Karpas-422 (cell line): Measurements from ENCODE around the gene PTCH1. TPM values are rescaled to one million over a fixed set of nuclear protein-coding genes. Genes with fewer than 3 reads are reported as not detected.

Experiments used
- DNase-seq: peaks from one replicate; pipeline ENCODE4 v3.0.0-alpha.2; 2015
- H2AFZ ChIP-seq: fragments of 200-600 bp; sonication (generic); 2 replicates; pipeline ENCODE4 v1.6.1; 2014; ENCODE audit warnings: antibody characterized with exemption, low read length, mixed read lengths
- H3K27ac ChIP-seq: fragments of 200-600 bp; sonication (generic); 2 replicates; pipeline ENCODE4 v1.5.1; 2014; ENCODE audit warnings: mild to moderate bottlenecking, low read length, moderate library complexity
- H3K27me3 ChIP-seq: fragments of 200-600 bp; sonication (generic); 2 replicates; pipeline ENCODE4 v1.6.1; 2014; ENCODE audit warnings: low read length, mixed read lengths
- H3K36me3 ChIP-seq: fragments of 200-600 bp; sonication (generic); 2 replicates; pipeline ENCODE4 v1.6.1; 2014; ENCODE audit warnings: low read length, mixed read lengths; ENCODE audit not compliant: insufficient read depth
- H3K4me1 ChIP-seq: fragments of 200-600 bp; sonication (generic); 2 replicates; pipeline ENCODE4 v1.6.1; 2014; ENCODE audit warnings: mild to moderate bottlenecking, low read length, mixed read lengths
- H3K4me2 ChIP-seq: fragments of 200-600 bp; sonication (generic); 2 replicates; pipeline ENCODE4 v1.6.1; 2014; ENCODE audit warnings: low read length, low read depth, mild to moderate bottlenecking; ENCODE audit not compliant: poor library complexity, severe bottlenecking
- H3K4me3 ChIP-seq: fragments of 200-600 bp; sonication (generic); 2 replicates; pipeline ENCODE4 v1.5.1; 2014; ENCODE audit warnings: mild to moderate bottlenecking, antibody characterized with exemption, low read length, mixed read lengths
- H3K79me2 ChIP-seq: fragments of 200-600 bp; sonication (generic); 2 replicates; pipeline ENCODE4 v1.6.1; 2014; ENCODE audit warnings: mild to moderate bottlenecking, low read length, mixed read lengths
- H3K9ac ChIP-seq: fragments of 200-600 bp; sonication (generic); 2 replicates; pipeline ENCODE4 v1.6.0; 2014; ENCODE audit warnings: low read length
- H3K9me2 ChIP-seq: fragments of 200-600 bp; sonication (generic), shearing (Covaris generic); replicated peaks from 2 replicates; pipeline ENCODE4 v1.6.0; 2014; ENCODE audit warnings: mild to moderate bottlenecking, low read length, moderate library complexity; ENCODE audit not compliant: insufficient read depth
- H3K9me3 ChIP-seq: fragments of 300-700, 200-600 bp; sonication (generic); 2 replicates; pipeline ENCODE4 v1.6.1; 2014; ENCODE audit warnings: low read length, mixed read lengths
- H4K20me1 ChIP-seq: fragments of 200-600 bp; sonication (generic); 2 replicates; pipeline ENCODE4 v1.6.1; 2014; ENCODE audit warnings: mild to moderate bottlenecking, antibody characterized with exemption, low read length, low read depth; ENCODE audit not compliant: insufficient read depth
- total RNA-seq: library from RNA; depleted of rRNA; stranded (reverse); fragments of >200 nt; shearing (Covaris generic); gene quantifications from 2 replicates; pipeline ENCODE4 v1.2.3, GENCODE V29; 2014; ENCODE audit warnings: low replicate concordance

PTCH1 gene
- total RNA-seq, 1 experiment from 2014 or later, result 12.4 TPM

GRCh38 chr9:95455714-95456113 is 61.1 kb downstream of the PTCH1 start:
- H3K4me3 ChIP-seq, result no peak overlapping the region

GRCh38 chr9:95452176-95452575 is 64.6 kb downstream of the PTCH1 start:
- no peak for DNase-seq
- no peak overlapping the region for H3K27ac ChIP-seq
- no peaks in the 10 kb centered on the region for H3K9me3 ChIP-seq
- H3K4me2 ChIP-seq, result no peak overlapping the region
- no peak overlapping the region for H3K9ac ChIP-seq
- H3K36me3 ChIP-seq, result no peaks in the 10 kb centered on the region
- H3K4me3 ChIP-seq, result no peak overlapping the region
- H3K79me2 ChIP-seq, result no peaks in the 10 kb centered on the region
- H3K27me3 ChIP-seq, result no peaks in the 10 kb centered on the region
- no peaks in the 10 kb centered on the region for H3K4me1 ChIP-seq
- H3K9me2 ChIP-seq, result no peaks in the 10 kb centered on the region
- H4K20me1 ChIP-seq, result no peaks in the 10 kb centered on the region
- H2AFZ ChIP-seq, result no peak overlapping the region

More at GRCh38 chr9:95455714-95456113, 61.1 kb downstream of the PTCH1 start:
- H2AFZ ChIP-seq, result no peak overlapping the region
- no peaks in the 10 kb centered on the region for H3K36me3 ChIP-seq
- no peak overlapping the region for H3K9ac ChIP-seq
- H3K27me3 ChIP-seq, result no peaks in the 10 kb centered on the region
- no peak overlapping the region for H3K4me2 ChIP-seq
- H3K4me1 ChIP-seq, result no peaks in the 10 kb centered on the region
- no peaks in the 10 kb centered on the region for H4K20me1 ChIP-seq
- no peaks in the 10 kb centered on the region for H3K79me2 ChIP-seq
- no peaks in the 10 kb centered on the region for H3K9me2 ChIP-seq
- H3K9me3 ChIP-seq, result no peaks in the 10 kb centered on the region
- DNase-seq, result no peak
- H3K27ac ChIP-seq, result no peak overlapping the region

GRCh38 chr9:95451065-95451426 is 65.7 kb downstream of the PTCH1 start:
- H3K36me3 ChIP-seq, result no peaks in the 10 kb centered on the region

GRCh38 chr9:95450171-95451064 is 66.4 kb downstream of the PTCH1 start:
- no peak for DNase-seq
- no peaks in the 10 kb centered on the region for H3K79me2 ChIP-seq
- no peaks in the 10 kb centered on the region for H3K9me2 ChIP-seq
- no peak overlapping the region for H3K4me3 ChIP-seq
- H3K9ac ChIP-seq, result no peak overlapping the region
- H4K20me1 ChIP-seq, result no peaks in the 10 kb centered on the region
- H3K4me1 ChIP-seq, result no peaks in the 10 kb centered on the region
- no peak overlapping the region for H3K27ac ChIP-seq
- H3K36me3 ChIP-seq, result no peaks in the 10 kb centered on the region
- H3K4me2 ChIP-seq, result no peak overlapping the region
- H2AFZ ChIP-seq, result no peak overlapping the region
- no peaks in the 10 kb centered on the region for H3K9me3 ChIP-seq
- no peaks in the 10 kb centered on the region for H3K27me3 ChIP-seq

More at GRCh38 chr9:95451065-95451426, 65.7 kb downstream of the PTCH1 start:
- Histone ChIP-seq H3K9me3 (no peaks in the 10 kb centered on the region), H3K4me1 (no peaks in the 10 kb centered on the region), H3K27me3 (no peaks in the 10 kb centered on the region), H2AFZ (no peak overlapping the region), H3K9ac (no peak overlapping the region), H3K4me2 (no peak overlapping the region), H3K4me3 (no peak overlapping the region), H4K20me1 (no peaks in the 10 kb centered on the region), H3K9me2 (no peaks in the 10 kb centered on the region), H3K79me2 (no peaks in the 10 kb centered on the region), H3K27ac (no peak overlapping the region)
- DNase-seq, result no peak

- H3K9ac ChIP-seq, result no peak overlapping the region
- no peaks in the 10 kb centered on the region for H3K36me3 ChIP-seq
- no peaks in the 10 kb centered on the region for H3K9me2 ChIP-seq
Measured at GRCh38 chr9:95449016-95449415, 67.8 kb downstream of the PTCH1 start.

GRCh38 chr9:95447660-95448420 is 68.9 kb downstream of the PTCH1 start:
- no peaks in the 10 kb centered on the region for H3K9me2 ChIP-seq
- H3K9ac ChIP-seq, result no peak overlapping the region
- H3K27ac ChIP-seq, result no peak overlapping the region
- H3K4me2 ChIP-seq, result no peak overlapping the region
- no peak overlapping the region for H3K4me3 ChIP-seq
- no peaks in the 10 kb centered on the region for H3K4me1 ChIP-seq
- no peak for DNase-seq
- no peaks in the 10 kb centered on the region for H3K36me3 ChIP-seq
- no peaks in the 10 kb centered on the region for H3K79me2 ChIP-seq
- H3K27me3 ChIP-seq, result no peaks in the 10 kb centered on the region
- H2AFZ ChIP-seq, result no peak overlapping the region
- H3K9me3 ChIP-seq, result no peaks in the 10 kb centered on the region
- no peaks in the 10 kb centered on the region for H4K20me1 ChIP-seq

More at GRCh38 chr9:95449016-95449415, 67.8 kb downstream of the PTCH1 start:
- Histone ChIP-seq H3K27me3 (no peaks in the 10 kb centered on the region), H3K4me3 (no peak overlapping the region), H3K79me2 (no peaks in the 10 kb centered on the region), H3K4me2 (no peak overlapping the region), H2AFZ (no peak overlapping the region), H3K9me3 (no peaks in the 10 kb centered on the region), H3K4me1 (no peaks in the 10 kb centered on the region), H3K27ac (no peak overlapping the region), H4K20me1 (no peaks in the 10 kb centered on the region)
- no peak for DNase-seq

GRCh38 chr9:95446984-95447383 is 69.8 kb downstream of the PTCH1 start:
- Histone ChIP-seq H3K36me3 (no peaks in the 10 kb centered on the region), H3K9me3 (no peaks in the 10 kb centered on the region), H3K27ac (no peak overlapping the region), H3K9ac (no peak overlapping the region), H3K4me1 (no peaks in the 10 kb centered on the region), H3K79me2 (no peaks in the 10 kb centered on the region), H2AFZ (no peak overlapping the region), H3K27me3 (no peaks in the 10 kb centered on the region), H3K4me3 (no peak overlapping the region), H4K20me1 (no peaks in the 10 kb centered on the region), H3K9me2 (no peaks in the 10 kb centered on the region), H3K4me2 (no peak overlapping the region)
- no peak for DNase-seq

GRCh38 chr9:95446259-95446658 is 70.5 kb downstream of the PTCH1 start:
- Histone ChIP-seq H3K27me3 (no peaks in the 10 kb centered on the region), H3K9ac (no peak overlapping the region), H3K27ac (no peak overlapping the region), H4K20me1 (no peaks in the 10 kb centered on the region), H3K79me2 (no peaks in the 10 kb centered on the region), H2AFZ (no peak overlapping the region), H3K36me3 (no peaks in the 10 kb centered on the region), H3K9me3 (no peaks in the 10 kb centered on the region), H3K4me1 (peaks cover 5% of the 10 kb centered on the region), H3K9me2 (no peaks in the 10 kb centered on the region), H3K4me2 (no peak overlapping the region), H3K4me3 (no peak overlapping the region)
- DNase-seq, result no peak
